ENCODE measurements around the gene PLAU.
"Not testable (repeated sequence)": the region's sequence is repeated elsewhere in the genome, so short reads cannot be mapped to it uniquely, and the experiment has no call there.

The PLAU gene

DNA sequence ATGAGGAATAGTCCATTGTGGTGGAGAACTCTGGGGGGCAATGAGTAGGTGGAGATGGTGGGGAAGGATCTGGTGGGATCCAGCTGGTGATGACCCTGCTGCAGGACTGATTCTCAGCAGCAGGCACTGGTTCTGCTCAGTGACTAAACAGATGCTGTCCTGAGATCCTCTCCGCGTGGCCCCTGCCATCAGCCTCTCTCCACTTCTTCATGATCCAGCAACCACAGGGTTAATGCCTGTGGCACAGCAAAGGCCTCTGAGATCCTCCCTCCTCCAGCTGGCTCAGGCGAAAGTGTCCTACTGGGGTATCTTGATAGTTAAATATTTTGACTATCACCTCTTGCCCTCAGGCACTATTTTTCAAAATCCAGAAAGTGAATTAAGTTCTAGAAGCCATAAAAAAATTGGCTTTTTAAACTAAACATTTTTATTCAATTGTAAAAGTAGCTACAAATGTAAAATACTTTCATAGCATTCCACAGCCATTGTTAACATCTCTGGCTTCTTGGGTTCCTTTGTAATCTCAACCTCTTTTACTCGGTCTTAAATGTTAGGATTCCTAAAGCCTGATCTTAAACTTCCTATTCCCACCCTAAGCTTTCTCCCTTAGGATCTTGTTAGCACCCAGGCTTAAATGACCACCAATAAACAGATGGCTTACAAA is 13.1 kb downstream of the PLAU start:
- no peak for DNase-seq

GRCh38 chr10:73924935-73925334 is 14.0 kb downstream of the PLAU start:
- DNase-seq: no peak

- no peak for DNase-seq
These were observed 14.6 kb downstream of the PLAU start for GRCh38 chr10:73925539-73925938.

GRCh38 chr10:73926152-73926764 is 15.3 kb downstream of the PLAU start:
- peak; percentile 28 for DNase-seq

DNA sequence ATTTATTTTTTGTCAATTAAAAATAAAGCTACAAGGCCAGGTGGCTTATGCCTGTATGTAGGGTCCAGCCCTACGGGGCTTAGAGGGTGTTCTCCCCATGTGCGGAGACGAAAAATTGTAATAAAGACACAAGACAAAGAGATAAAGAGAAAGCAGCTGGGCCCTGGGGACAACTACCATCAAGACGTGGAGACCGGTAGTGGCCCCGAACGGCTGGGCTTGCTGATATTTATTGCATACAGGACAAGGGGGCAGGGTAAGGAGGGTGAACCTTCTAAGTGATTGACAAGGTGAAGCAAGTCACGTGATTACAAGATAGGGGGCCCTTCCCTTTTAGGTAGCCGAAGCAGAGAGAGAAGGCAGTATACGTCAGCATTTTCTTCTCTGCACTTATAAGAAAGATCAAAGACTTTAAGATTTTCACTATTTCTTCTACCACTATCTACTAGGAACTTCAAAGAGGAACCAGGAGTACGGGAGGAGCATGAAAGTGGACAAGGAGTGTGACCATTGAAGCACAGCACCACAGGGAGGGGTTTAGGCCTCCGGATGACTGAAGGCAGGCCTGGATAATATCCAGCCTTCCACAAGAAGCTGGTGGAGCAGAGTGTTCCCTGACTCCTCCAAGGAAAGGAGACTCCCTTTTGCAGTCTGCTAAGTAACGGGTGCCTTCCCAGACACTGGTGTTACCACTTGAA is 19.8 kb downstream of the PLAU start:
- not testable (repeated sequence) for DNase-seq

DNA sequence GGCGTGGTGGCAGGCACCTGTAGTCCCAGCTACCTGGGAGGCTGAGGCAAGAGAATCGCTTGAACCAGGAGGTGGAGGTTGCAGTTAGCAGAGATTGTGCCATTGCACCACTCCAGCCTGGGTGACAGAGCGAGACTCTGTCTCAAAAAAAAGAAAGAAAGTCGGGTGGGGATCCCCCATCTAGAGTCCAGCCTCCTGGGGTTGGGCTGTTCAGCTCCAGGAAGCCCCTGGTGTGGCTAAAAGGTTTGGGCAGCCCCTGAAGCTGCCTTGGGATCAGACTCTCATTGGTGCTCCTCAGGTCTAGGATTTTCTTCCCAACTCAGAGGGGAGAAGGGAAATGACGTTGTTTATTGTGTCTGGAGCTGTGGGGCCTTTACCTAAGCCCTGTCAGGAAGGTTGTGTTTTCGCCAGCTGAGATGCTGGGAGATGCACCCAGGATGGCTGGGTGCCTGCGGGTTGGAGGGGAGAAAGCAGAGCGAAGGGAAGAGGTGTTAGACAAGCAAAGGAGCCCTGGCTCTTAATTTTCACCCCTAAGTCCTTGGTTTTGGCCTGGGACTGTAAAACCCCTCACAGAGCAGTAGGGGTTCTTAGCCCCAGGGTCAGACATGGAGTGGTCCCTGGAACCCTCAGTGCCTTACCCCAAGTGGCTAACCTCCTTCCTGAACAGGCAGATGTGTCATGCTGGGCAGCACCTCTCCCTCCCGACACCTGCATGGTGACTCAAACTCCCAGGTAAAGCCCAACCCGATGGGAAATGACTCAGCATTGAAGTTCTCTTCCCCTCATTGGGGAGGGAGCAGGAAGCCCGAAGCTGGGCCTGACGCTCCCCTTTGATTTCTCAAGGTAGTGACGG is 21.1 kb downstream of the PLAU start:
- DNase-seq: no peak

GRCh38 chr10:73932620-73933112 is 21.7 kb downstream of the PLAU start:
- DNase-seq: peak; percentile 41

DNA sequence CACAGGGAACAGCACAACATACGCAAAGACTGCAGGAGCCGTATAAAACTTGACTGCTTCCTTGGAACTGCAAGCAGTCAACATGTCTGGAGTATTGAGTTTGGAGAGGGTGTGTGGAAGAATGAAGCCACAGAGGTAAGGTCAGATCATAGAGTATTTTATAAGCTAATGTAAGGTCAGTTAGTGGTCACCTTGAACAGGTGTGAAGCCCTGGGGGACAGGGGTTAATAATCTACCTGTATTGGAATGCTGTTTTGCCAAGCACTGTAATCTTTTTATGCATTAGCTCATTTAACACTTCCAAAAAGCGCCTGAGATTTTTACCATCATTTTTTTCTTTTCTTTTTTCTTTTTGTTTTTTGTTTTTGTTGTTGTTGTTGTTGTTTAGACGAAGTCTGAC is 23.1 kb downstream of the PLAU start:
- no peak for DNase-seq

GRCh38 chr10:73935895-73936294 is 25.0 kb downstream of the PLAU start:
- DNase-seq: no peak

DNA sequence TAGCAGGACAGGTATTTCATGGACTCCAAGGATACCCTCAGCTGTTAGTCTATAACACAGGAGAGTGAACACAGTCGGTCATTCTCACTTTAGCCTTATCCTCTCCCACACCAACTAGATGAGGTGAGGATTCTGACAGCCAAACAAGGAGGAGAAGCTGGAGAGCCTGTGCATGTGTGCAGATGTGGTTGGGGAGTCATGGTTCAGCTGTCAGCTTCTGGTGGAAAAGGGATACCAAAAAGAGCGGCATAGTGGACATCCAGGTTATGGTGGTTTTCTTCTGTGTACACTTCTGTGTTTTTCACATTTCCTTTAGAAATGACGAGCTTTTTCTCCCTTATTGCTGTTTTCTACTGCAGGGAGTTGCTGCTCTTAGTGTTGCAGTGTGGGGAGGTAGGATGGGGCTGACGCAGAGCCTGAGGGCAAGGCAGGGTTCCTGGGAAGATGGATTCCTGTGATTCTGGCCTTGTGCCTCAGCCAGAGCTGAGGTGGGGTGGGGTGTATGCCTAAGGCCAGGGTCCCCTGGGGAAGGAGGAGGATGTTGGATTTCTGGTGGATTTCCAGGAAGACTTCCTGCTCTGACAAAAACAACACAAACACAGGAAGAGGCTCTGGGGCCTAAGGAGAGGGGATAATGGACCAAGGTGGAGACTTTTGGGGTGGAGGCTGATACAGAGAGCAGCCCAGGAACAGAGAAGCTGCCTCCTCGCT is 26.6 kb downstream of the PLAU start:
- DNase-seq: no peak

DNA sequence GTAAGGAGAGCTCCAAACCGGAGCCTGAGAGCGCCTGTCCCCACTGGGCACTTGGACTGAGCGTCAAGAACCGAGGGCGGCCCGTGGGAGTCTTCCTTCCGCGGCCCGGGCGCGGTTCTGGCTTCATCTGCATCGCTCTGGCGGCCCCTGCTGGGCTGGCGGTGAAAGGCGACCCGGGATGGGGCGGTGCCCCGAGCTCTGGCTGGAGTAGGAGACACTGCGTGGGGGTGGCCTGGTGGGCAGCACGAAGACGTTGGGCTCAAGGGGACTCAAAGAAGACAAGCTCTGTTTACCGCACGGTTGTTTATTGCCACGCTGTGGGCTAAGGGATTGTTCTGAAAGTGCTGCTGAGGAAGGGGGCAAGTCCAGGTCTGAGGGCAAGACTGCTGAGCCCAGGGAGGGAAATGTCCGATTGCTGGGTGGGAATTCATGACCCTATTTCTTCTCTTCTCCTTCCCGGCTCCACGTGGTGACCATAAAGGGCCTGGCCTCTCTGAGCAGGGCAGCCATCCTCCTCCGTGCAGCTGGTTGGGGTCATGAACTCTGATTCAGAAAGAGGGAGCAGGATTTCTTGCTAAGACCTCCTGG is 29.8 kb downstream of the PLAU start:
- peak; percentile 80 for DNase-seq

DNA sequence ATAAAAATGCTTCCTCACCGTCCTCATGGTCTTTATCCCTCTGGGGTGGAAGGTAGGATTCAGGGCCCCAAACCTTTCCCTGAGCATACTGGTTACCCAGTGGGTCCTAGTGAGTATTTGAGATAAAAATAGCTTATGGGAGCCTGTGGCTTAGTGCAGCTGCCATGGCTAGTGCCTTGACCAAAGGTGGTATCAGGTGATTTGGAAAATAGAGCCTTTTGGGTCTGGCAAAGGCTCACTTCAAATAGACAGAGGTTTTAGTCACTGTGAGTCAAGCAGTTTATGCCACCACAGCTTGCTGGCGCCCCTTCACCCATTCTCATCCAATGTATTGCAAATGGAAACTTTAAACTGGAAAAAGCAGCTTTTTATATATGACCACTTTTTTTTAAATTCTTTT is 30.4 kb downstream of the PLAU start:
- DNase-seq: no peak

DNA sequence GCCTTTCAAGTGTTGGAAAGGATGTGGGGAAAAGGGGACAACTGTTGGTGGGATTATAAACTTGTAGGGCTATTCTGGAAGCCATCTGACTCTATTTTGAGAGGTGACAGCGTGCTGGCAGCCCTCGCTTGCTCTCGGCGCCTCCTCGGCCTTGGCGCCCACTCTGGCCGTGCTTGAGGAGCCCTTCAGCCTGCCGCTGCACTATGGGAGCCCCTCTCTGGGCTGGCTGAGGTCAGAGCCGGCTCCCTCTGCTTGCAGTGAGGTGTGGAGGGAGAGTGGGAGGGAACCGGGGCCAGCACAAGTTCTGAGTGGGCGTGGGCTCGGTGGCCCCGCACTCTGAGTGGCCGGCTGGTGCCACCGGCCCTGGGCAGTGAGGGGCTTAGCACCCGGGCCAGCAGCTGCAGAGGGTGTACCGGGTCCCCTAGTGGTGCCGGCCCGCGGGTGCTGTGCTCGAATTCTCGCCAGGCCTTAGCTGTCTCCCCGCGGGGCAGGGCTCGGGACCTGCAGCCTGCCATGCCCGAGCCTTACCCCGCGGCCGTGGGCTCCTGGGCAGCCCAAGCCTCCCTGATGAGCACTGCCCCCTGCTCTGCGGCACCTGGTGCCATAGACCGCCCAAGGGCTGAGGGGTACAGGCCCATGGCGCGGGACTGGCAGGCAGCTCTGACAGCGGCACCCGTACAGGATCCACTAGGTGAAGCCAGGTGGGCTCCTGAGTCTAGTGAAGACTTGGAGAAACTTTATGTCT is 33.6 kb downstream of the PLAU start:
- no peak for DNase-seq

DNA sequence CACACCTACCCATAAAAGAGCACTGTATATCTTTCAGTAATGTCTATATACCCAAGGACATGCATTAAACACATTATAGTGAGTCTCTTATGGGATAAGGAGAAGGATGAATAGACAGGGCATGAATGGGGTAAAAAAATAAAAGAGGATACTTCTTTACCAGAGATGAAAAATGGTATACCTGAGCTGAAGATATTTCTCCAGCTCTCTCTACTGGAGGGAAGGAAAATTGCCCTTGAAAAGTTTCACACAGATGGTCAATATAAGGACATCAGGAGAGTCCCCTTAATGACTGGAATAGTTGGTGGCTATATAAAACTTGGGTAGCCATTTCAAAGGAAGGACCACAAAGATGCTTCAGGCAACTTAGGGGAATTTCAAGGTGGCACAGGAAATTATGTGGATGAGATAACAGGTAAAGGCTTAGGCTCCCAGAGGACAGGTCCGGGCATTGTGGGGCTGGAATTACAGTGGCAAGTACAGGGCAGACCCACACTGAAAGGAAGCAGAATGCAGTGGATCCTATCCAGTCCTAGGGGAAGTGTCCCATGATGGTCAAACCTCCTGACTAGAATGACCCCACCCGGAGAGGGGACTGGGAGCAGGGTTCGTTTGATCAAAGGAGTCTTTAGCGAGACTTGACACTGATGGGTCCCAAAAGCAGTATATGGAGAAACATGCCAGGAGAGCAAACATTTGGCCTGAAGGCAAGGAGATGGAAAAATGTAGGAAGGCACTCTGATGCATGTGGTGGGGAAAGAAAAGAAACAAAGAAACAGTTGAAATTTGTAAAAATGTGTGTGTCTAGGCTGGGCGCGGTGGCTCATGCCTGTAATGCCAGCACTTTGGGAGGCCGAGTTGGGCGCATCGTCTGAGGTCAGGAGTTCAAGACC is 35.6 kb downstream of the PLAU start:
- no peak for DNase-seq

DNA sequence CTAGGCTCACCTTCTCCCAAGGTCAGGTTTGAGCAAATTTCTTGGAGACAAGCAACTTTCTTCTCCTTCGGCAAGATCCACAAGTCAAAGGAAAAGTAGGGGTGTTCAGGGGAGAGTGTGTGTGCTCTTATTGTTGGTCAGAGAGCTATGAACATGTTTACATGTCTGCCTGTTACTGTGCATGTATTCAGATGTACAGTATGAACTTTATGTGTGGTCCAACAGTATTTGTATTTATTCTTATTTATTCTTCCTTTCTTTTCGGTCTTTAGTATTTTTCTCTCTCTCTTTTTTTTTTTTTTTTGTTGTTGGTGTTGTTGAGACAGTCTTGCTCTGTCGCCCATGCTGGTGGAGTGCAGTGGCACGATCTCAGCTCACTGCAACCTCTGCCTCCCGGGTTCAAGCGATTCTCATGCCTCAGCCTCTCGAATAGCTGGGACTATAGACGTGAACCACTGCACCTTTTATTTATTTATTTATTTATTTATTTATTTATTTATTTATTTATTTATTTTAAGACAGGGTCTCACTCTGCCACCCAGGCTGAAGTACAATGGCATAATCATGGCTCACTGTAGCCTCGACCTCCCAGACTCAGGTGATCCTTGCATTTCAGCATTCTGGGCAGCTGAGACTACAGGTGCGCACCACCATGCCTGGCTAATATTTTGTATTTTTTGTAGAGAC is 38.2 kb downstream of the PLAU start:
- DNase-seq: no peak

DNA sequence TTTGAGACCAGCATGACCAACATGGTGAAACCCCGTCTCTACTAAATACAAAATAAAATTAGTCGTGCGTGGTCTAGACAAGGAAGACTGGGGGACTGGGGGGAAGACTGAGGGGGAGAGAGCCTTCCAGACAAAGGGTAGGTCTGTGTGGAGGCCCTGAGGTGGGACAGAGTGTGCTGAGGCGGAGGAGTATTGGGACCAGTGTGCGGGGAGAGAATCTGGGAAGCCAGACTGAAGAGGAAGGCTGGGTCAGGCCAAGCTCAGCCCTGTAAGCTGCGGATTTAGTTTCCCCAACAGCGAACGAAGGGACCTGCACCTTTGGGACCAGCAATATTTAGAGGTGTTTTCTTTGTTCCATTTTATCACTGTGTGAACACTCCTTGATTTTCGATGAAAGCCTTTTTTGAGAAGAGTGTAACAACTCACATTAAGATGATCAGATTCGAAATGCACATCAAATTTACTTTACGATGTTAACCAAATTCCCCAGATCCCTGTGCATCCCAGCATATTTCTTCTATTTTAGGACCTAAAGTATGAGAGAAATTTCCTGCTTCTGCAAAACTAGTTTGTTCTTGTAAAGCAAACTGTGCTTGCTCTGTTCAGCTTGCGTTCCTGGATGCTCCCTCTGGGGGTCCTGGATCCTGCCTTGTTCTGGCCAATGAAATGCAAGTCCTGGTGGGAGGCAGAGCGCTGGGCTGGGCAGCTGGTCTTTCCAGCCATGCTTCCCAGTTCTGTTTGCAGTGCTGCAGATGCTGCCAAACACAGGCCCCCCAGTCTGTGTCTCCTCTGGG is 39.4 kb downstream of the PLAU start:
- DNase-seq: no peak

- no peak for DNase-seq
These were observed 42.7 kb downstream of the PLAU start for GRCh38 chr10:73953665-73954064.

- DNase-seq: no peak
These were observed 43.8 kb downstream of the PLAU start for GRCh38 chr10:73954737-73955136.

- no peak for DNase-seq
These were observed 44.8 kb downstream of the PLAU start for GRCh38 chr10:73955719-73956118.
